ENCODE measurements around the gene CLEC2L. TPM values are rescaled to one million over a fixed set of nuclear protein-coding genes. Genes with fewer than 3 reads are reported as not detected.

CLEC2L gene
- total RNA-seq, 1 experiment from 2014 or later: 0.51 TPM

DNA sequence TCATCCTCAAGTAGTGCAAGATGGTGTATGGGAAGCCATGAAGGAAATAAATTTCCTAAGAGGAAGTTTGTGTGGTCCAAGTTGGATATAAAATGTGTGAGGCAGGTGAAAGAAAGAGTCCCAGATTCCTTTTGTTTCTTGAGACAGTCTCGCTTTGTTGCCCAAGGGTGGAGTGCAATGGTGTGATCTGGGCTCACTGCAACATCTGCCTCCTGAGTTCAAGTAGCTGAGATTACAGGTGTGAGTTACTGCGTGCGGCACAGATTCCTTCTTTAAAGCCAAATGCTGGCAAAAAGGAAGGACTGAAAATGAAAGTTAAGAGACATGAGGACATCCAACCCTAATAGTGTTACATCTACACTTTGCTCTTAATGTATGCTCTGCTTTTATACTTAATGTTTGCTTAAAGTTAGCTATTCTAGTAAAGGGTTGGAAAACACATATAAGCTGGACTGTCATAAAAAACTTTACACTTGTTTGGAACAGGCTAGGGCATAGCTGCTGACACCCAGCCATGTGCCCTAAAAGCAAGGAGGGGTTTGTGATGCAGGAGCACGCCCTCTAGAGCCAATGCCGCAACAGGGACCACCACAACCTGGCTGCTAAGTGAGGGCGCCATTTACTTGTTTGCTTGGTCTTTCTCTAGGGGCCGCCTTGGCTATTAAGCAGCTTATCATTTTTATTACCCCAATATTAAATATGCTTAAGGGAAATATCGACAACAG, 34.5 kb downstream of the CLEC2L start:
- no peak for DNase-seq (ENCODE audit: low read depth)

- no peak for DNase-seq (ENCODE audit: low read depth)
Measured at GRCh38 chr7:139559364-139560105, 36.0 kb downstream of the CLEC2L start.

- no peak for DNase-seq (ENCODE audit: low read depth)
Measured at GRCh38 chr7:139560199-139560598, 36.7 kb downstream of the CLEC2L start.

DNA sequence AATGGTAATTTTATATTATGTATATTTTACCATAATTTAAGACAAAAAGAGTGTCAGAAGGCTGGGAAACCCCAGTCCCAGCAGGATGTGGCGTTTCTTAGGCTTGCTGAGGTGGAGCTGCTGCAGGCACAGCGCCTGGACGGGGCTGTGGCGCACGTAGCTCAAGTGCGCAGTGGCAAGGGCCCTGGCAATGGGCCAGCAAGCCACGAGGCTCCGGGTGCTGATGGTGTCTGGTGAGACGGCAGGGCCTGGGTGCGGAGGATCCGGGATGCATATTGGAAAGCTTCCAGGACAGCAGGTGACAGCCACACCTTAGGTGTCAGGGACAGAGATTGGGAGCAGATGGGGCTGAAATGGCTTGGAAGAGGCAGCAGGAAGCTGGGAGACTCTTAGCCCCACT, 37.2 kb downstream of the CLEC2L start:
- no peak for DNase-seq (ENCODE audit: low read depth)

DNA sequence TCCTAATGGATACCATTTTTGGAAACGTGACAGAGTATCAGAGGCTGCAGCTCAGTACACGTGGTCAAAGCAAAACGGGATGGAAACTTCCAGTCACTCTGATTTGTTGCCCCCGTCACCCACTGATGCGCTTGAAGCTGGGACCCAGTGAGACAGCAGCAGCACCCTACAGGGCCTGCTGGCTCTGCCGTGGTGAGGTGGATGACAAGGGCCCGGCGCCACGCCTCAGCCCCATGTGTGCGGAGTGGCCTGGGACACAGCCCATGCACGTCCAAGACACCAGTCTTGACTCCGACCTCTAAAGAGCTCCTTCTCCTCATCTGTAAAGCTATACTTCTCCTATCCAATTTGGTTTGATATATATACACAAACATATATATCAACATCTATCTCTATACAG, 39.0 kb downstream of the CLEC2L start:
- no peak for DNase-seq (ENCODE audit: low read depth)

GRCh38 chr7:139562961-139563565, 39.6 kb downstream of the CLEC2L start:
- no peak for DNase-seq (ENCODE audit: low read depth)

GRCh38 chr7:139563856-139564255, 40.4 kb downstream of the CLEC2L start:
- DNase-seq (ENCODE audit: low read depth): no peak

DNA sequence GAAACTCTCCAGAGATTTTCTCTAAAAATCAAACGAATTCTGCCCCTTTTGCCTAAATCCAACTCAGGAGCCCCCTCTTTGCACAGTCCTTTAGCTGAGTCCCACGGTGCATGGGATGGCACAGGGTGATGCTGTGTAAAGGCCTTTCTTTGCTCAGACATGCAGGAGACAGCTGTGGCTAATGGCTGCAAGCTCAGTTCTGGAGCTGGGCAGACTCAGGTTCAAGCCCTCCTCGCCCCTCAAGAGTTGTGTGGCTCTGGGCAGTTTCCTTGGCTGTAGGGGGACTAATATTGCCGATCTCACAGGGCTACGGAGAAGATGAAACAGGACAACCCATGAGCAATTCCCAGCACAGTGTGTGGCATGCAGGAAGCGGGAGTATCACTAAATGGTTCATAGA, 42.6 kb downstream of the CLEC2L start:
- DNase-seq (ENCODE audit: low read depth): no peak

- DNase-seq (ENCODE audit: low read depth): no peak
Measured at GRCh38 chr7:139566736-139567646, 43.5 kb downstream of the CLEC2L start.

- no peak for DNase-seq (ENCODE audit: low read depth)
Measured at GRCh38 chr7:139567647-139568345, 44.3 kb downstream of the CLEC2L start.

- DNase-seq (ENCODE audit: low read depth): no peak
Measured at GRCh38 chr7:139568346-139568675, 44.8 kb downstream of the CLEC2L start.

DNA sequence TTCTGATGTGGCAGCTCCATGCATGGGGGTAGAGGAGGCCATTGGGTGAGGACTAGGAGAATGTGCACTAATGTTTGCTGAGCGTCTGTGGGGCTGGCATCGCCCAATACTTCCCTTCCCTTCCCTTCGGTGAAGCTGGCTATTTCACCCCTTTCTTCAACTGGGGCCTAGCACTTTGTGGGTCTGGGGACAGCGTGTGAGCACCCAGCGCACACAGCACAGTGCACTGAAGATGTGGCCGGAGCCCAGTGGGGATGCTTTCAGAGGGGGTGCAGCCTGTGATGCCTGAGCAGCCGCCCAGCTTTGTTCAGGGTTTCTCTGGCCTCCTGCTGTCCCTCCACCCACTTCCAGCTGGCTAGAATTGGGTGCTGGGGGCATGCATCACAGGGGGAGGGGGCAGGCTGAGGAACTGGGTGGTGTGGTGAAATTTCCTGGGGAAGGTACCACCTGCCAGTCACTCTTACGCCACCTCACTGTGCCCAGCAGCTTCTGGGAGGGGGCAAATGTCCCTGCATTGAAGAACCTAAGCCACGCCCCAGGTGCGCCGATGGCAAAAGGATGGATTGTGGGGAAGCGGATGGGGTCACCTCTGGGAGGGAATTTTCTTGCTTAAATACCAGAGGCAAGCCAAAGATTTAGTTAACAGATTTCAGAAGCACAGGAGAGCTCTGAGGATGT, 45.5 kb downstream of the CLEC2L start:
- DNase-seq (ENCODE audit: low read depth): no peak

DNA sequence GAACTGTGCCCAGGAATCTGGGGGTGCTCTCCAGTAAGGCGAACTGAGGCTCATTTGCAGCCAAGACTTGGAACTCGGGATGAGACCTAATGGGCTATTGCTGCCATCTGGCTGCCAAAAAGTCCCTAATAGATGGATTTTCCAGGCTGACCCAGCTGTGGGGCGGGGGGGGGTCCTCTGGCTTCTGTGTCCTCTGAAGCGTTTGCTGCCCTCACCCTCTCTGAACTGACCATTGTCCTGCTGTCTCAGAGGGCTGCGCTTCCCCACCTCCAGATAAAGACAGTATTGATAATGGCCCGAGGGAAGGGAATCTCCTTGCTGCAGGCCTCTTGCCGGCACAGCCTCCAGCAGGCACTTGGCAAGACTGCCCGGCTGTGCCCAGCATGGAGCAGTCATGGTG, 46.6 kb downstream of the CLEC2L start:
- no peak for DNase-seq (ENCODE audit: low read depth)

GRCh38 chr7:139570626-139571025, 47.1 kb downstream of the CLEC2L start:
- no peak for DNase-seq (ENCODE audit: low read depth)

- no peak for DNase-seq (ENCODE audit: low read depth)
Measured at GRCh38 chr7:139571190-139571589, 47.7 kb downstream of the CLEC2L start.

DNA sequence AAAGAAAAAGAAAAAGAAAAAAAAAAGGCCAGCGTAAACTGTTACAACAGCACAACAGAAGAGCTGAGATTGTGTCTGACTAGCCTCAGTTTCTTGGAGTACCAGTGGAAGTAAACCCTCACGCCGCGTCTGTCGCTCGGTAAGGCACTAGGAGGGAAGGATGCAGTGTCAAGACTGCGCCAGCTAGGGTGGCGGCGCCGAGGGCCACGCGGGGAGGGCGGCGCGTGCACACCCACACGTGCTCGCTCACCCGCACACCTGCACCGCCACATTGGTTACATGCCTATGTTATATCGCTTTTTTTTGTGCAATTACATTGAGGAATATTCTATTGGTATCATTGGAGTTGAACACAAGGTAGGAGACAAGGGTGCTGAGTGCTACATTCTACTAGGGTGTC, 48.2 kb downstream of the CLEC2L start:
- no peak for DNase-seq (ENCODE audit: low read depth)

DNA sequence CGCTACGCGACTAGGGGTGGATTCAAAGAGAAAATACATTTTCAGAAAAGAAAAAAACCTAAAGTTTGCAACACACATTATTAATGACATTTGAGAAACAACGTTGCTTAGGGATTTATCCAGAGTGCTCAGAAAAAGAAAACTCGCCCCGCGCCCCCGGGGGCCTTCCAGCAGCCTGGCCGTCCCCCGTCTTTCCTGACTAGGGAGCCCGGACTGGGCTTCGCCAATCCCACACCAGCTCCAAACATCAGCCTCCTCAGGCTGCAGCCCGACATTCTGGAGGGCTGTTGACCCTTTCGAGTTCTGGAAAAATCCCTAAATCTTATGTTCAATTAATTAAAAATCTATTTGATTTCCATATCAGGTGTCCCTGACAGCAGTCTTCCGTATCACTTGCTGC, 48.6 kb downstream of the CLEC2L start:
- DNase-seq (ENCODE audit: low read depth): no peak

DNA sequence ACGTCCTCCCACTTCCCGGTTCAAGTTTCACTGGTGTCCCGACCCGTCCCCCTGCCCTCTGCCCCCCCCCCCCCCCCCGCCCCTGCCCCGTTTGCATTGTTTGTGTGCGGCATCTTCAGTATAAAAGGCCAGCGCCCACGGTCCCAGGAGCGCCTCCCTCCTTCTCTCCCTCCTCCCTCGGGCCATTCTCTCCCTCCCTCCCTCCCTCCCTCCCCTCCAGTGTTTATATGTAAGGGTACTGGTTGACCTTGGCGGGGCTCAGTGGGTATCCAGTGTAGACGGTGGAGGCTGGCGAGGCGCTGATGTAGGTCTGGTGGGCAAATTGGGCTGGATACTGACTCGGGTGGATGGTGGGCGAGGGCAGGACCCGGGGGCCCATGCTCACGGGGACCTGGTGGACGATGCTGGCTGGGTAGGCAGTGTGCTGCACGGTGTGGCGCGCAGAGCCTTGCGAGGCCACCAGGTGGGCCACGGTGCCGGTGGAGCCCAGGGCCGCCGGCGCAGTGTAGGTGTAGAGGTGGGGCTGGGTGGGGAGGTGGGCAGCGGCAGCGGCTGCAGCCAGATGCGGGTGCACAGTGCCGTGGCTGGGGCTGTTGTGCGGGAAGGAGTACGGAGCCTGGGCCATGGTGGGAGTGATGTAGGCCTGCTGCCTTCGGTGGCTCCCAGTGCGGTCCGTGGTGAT, 49.4 kb downstream of the CLEC2L start:
- no peak for DNase-seq (ENCODE audit: low read depth)

GRCh38 chr7:139573871-139574270, 50.4 kb downstream of the CLEC2L start:
- DNase-seq (ENCODE audit: low read depth): no peak

GRCh38 chr7:139574618-139575337, 51.3 kb downstream of the CLEC2L start:
- no peak for DNase-seq (ENCODE audit: low read depth)

Data from Daoy (cell line).